HFFc6 (cell line): ENCODE results near the gene ERC2. TPM values are rescaled to one million over a fixed set of nuclear protein-coding genes. Genes with fewer than 3 reads are reported as not detected.

ENCODE experiments used
- DNase-seq: peaks from one replicate; pipeline ENCODE4 v3.0.0-alpha.2; 2018
- H3K27ac Mint-ChIP-seq: 2 replicates; pipeline ENCODE4 v1.8.0; 2020; ENCODE audit warnings: mild to moderate bottlenecking, mixed read lengths
- H3K27me3 Mint-ChIP-seq: 2 replicates; pipeline ENCODE4 v1.8.0; 2021; ENCODE audit warnings: mild to moderate bottlenecking, moderate library complexity, mixed read lengths; ENCODE audit not compliant: insufficient read depth
- H3K36me3 Mint-ChIP-seq: 2 replicates; pipeline ENCODE4 v1.8.0; 2021; ENCODE audit warnings: low read depth, mixed read lengths
- H3K4me1 Mint-ChIP-seq: 2 replicates; pipeline ENCODE4 v1.8.0; 2020; ENCODE audit warnings: low read depth, mixed read lengths
- H3K4me3 Mint-ChIP-seq: 2 replicates; pipeline ENCODE4 v1.8.0; 2020; ENCODE audit warnings: mild to moderate bottlenecking, moderate library complexity, mixed read lengths
- H3K9me3 Mint-ChIP-seq: 2 replicates; pipeline ENCODE4 v1.8.0; 2020; ENCODE audit warnings: mild to moderate bottlenecking, mixed read lengths
- total RNA-seq, 6 experiments: library from RNA; stranded (reverse); fragmentation: NEBNext Ultra II Directional; extraction: Animal tissue kit (Norgen Biotek cat#: 25700); gene quantifications; 2 replicates in 1 of 6; 3 replicates in 5 of 6; pipeline ENCODE4 v1.2.3, GENCODE V29; 2021
- TF ChIP-seq, protein P1 (sequence below): fragments of 200-600 bp; sonication (generic); IDR thresholded peaks from 2 replicates; pipeline ENCODE4 v1.5.0; 2021; ENCODE audit warnings: antibody characterized with exemption, mild to moderate bottlenecking

The ERC2 gene
- total RNA-seq, 6 experiments from 2014 or later = 0.11 TPM; not detected in 5

DNA sequence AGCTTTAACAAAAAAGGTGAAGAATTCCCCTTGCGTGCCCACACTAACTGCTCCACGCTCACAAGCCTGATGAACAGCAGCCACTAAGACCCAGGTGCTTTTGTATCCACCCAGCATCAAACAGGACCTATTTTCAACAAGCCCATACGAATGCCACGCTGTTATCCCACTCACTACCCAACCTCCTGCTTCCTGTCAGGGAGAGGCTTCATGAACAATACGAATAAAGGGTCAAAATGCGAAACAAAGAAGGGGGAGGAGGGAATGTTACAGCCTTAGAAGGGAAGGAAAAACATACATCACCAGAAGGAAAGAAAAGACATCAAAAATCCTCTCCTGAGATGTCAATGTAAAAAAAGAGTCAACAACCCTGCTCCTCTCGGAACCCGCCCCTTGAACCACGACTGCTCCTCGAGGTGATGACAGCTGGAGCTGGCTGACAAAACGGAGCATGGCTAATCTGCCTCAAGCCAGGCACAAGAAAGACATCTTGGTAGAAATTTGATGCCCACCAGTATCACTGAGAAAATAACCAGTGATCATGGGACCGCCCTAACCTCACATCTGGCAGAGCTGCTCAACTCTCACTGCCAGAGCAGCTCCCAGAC is 9.7 kb downstream of the ERC2 start:
- H3K4me1 Mint-ChIP-seq = no peaks in the 10 kb centered on the region
- TF ChIP-seq, protein P1, sequence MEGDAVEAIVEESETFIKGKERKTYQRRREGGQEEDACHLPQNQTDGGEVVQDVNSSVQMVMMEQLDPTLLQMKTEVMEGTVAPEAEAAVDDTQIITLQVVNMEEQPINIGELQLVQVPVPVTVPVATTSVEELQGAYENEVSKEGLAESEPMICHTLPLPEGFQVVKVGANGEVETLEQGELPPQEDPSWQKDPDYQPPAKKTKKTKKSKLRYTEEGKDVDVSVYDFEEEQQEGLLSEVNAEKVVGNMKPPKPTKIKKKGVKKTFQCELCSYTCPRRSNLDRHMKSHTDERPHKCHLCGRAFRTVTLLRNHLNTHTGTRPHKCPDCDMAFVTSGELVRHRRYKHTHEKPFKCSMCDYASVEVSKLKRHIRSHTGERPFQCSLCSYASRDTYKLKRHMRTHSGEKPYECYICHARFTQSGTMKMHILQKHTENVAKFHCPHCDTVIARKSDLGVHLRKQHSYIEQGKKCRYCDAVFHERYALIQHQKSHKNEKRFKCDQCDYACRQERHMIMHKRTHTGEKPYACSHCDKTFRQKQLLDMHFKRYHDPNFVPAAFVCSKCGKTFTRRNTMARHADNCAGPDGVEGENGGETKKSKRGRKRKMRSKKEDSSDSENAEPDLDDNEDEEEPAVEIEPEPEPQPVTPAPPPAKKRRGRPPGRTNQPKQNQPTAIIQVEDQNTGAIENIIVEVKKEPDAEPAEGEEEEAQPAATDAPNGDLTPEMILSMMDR = no peak
- no peaks in the 10 kb centered on the region for H3K36me3 Mint-ChIP-seq
- H3K4me3 Mint-ChIP-seq = no peak overlapping the region
- peaks cover 1% of the 10 kb centered on the region; the same call in 1 of the 2 replicates for H3K9me3 Mint-ChIP-seq
- H3K27me3 Mint-ChIP-seq = no peaks in the 10 kb centered on the region
- no peak overlapping the region for H3K27ac Mint-ChIP-seq
- no peak for DNase-seq

DNA sequence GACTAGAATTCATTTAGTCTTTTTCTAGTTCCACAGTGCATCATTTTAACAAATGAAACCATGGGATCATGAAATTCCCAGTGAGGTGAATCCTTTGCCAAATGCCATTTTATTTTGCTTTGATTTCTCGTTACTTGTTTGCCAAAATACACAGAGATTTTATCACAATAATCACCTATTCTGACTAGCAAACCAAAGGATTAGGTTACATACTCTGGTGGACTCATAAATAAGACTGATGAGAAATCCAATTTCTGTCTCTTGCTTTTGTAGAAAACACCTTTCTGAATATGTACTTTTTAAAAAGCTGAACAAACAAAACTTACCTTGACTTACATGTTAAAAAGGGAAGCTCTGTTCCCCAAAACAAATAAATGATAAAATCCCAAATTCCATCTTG is 12.2 kb downstream of the ERC2 start:
- no peak for DNase-seq
- Mint-ChIP-seq H3K4me1 (no peaks in the 10 kb centered on the region), H3K4me3 (no peak overlapping the region), H3K27ac (no peak overlapping the region), H3K9me3 (peaks cover 4% of the 10 kb centered on the region; the same call in 1 of the 2 replicates), H3K27me3 (no peaks in the 10 kb centered on the region), H3K36me3 (no peaks in the 10 kb centered on the region)
- TF ChIP-seq, protein P1 = no peak

DNA sequence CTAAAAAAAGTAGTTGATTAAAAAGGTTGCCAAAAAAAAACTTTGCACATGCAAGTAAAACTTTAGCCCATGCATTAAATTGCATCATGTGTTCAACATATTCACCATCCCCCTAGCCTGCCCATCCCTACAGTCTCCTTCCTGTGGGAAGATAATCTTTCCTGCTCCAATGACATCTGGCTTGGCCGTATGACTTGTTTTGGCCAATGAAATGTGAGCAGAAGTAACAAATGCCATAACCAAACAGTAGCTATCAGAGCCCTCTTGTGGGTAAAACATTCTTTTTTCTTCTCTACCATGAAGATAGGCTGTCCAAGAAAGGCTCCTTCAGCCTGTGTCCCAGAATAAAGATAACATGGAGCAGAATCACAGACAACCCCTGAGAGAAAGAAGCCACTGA is 15.3 kb downstream of the ERC2 start:
- DNase-seq = no peak
- Mint-ChIP-seq H3K36me3 (no peaks in the 10 kb centered on the region), H3K27ac (no peak overlapping the region), H3K9me3 (peaks cover 4% of the 10 kb centered on the region; the same call in 1 of the 2 replicates), H3K4me3 (no peak overlapping the region), H3K4me1 (no peaks in the 10 kb centered on the region), H3K27me3 (no peaks in the 10 kb centered on the region)
- TF ChIP-seq, protein P1 = no peak

DNA sequence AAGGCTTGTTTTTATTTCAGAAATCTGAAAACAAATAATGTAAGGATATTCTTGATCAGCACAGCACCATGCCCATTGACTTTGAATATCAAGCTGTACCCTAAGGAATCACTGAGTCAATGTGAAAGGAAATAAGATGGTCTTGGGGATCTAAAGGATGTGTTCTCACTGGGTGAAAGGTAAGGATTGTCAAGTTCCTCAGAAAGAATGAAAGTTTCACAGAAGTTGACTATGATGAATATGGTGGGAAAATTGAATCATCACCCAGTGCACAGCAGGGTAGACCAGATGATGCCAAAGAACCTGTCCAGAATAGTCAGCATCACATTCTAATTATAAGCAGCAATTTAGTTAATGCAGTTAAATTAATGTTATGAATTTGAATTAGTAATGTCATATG is 16.2 kb downstream of the ERC2 start:
- Mint-ChIP-seq H3K27ac (no peak overlapping the region), H3K4me1 (no peaks in the 10 kb centered on the region), H3K27me3 (no peaks in the 10 kb centered on the region), H3K36me3 (no peaks in the 10 kb centered on the region), H3K9me3 (peaks cover 4% of the 10 kb centered on the region; the same call in 1 of the 2 replicates), H3K4me3 (no peak overlapping the region)
- TF ChIP-seq, protein P1 = no peak
- DNase-seq = no peak

DNA sequence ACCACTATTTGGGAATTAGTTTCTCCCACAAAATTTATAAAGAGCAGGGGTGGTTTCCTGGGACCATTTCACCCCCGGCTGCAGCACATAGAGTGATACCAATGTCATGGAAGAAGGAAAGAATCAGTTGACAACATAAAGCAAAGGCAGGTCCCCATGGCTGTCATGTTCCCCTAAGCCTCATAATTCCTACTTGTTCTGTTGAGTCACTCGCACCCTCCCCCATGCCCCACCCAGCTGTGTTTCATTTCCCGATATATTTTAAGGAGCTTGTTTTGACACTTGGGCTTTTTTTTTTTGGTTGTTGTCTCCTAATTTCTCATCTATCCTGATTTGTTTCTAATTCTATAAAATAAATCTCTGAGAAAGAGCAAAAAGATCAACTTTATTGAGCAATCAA is 24.9 kb downstream of the ERC2 start:
- TF ChIP-seq, protein P1 = no peak
- Mint-ChIP-seq H3K36me3 (0 out of 2 replicates have a peak, but pooled peaks cover 3% of the 10 kb centered on the region), H3K4me1 (no peaks in the 10 kb centered on the region), H3K9me3 (peaks cover 26% of the 10 kb centered on the region), H3K27me3 (no peaks in the 10 kb centered on the region; the same call in 1 of the 2 replicates), H3K27ac (no peak overlapping the region), H3K4me3 (no peak overlapping the region)
- no peak for DNase-seq
